Globus pallidus (tissue), 1 donor: ENCODE data around the gene POLR1E.
"Not testable (repeated sequence)": the region's sequence is repeated elsewhere in the genome, so short reads cannot be mapped to it uniquely, and the experiment has no call there.

Experiments
- DNase-seq: peaks from one replicate; pipeline ENCODE4 v3.0.0-alpha.2; 2015; ENCODE audit warnings: low spot score

The POLR1E gene

DNA sequence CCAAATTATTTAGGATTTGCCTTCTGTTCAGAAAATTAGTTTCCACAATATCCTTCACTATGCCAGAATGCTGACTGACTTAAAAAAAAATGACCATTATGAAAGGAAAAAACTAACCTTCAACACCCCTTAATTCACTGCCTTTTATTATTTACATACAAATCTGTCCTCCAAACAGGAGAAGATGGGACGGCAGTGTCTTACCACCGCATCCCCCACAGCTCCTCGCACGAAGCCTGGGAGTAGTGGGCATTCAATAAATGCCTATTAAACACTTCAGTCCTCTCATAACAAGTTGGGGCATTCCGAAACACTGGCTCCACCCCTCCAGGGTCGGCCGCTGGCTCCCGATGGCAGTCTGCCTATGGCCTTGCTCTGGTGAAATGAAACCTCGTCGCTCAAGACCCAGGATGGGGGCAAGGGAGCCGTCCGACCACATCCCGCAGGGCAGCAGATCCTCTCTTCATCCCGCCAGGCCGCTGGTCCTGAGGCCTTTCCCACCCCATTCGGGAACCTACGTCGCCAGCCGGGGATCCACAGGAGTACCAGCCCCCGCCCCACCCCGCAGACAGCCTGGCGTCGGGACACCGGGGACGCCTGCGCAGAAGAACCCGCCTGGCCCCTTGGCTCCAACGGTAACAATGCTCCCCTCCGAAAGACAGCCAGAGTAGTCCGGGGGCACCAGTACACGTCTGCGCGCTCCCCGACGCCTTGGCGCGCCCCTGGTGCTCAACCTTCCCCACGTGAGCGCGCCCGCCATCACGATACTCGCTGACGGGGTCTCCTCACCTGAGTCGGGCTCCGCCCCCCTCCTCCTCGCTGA is 21.1 kb upstream of the POLR1E start:
- DNase-seq = peak; percentile 67

- peak; percentile 99 for DNase-seq
Observed at GRCh38 chr9:37465249-37466036, 20.3 kb upstream of the POLR1E start, which contains the start of gene ZBTB5. Gene ZBTB5 (minus strand): TSS chr9:37465450. CDS start chr9:37442551, 22,899 bp downstream.

DNA sequence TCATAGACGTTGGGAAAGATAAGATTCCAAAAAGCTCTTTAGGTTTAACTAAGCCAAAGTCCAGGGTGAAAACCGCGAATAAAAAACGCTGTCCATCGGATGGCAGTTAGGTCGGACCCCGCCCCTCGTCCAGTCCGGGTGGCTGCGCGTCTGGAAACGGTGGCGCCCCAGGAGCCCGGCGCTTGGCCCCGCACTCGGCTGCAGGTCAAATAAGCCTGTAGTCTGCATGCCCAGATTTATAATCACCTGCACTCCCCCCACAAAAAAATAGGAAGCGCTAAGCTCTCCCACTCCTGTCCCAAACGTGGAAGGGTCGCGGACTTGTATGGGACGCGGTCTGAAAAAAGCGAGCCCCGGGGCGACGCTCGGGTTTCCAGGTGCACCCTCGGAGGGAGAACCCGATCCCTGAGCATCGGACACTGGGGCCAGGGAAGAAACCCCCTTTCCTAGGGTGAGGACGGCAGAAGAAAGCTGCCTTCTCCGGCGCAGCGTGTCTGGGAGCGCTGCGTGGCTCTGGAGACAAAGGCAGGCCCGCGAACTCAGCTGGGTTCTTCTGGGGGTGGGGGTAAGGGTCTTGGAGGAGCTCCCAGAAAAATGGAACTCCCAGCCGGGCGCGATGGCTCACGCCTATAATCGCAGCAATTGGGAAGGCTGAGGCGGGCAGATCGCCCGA is 19.6 kb upstream of the POLR1E start:
- peak; percentile 56 for DNase-seq

DNA sequence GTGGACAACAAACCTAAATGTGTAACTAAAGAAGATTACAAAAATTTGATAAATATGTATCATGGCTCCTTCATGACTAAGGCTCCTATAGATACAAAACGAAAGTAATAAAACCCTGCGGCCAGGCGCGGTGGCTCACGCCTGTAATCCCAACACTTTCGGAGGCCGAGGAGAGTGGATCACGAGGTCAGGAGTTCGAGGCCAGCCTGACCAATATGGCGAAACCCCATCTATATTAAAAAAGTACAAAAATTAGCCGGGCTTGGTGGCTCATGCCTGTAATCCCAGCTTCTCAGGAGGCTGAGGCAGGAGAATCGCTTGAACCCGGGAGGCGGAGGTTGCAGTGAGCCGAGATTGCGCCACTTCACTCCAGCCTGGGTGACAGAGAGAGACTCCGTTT is 18.2 kb upstream of the POLR1E start:
- DNase-seq = not testable (repeated sequence)

DNA sequence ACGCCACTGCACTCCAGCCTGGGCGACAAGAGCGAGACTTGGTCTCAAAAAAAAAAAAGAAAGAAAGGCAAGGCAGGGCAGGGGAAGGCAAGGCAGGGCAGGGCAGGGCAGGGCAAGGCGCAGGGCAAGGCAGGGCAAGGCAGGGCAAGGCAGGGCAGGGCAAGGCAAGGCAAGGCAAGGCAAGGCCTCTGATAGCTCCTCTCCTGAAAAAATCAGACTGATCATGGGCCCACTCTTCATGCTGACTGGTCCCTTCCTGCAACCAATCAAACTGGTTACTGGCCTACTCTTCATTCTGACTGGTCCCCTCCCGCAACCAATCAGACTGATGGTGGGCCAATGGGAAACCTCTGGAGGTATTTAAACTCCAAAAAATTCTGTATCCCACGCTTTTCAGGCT is 17.1 kb upstream of the POLR1E start:
- no peak for DNase-seq

GRCh38 chr9:37471942-37472684 is 13.6 kb upstream of the POLR1E start:
- no peak for DNase-seq

DNA sequence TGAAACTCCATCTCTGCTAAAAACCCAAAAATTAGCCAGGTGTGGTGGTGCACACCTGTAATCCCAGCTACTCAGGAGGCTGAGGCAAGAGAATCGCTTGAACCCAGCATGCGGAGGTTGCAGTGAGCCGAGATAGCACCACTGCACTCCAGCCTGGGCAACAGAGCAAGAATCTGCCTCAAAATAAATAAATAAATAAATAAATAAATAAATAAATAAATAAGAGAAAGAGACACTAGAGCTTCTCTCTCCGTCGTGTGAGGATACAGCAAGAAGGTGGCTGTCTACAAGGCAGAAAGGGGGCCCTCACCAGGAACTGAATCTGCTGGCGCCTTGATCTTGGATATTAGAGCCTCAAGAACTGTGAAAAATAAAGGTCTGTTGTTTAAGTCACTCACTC is 11.8 kb upstream of the POLR1E start:
- DNase-seq = not testable (repeated sequence)

GRCh38 chr9:37474438-37474837 is 11.3 kb upstream of the POLR1E start:
- no peak for DNase-seq

- DNase-seq = no peak
Observed at GRCh38 chr9:37476930-37477329, 8.8 kb upstream of the POLR1E start.

DNA sequence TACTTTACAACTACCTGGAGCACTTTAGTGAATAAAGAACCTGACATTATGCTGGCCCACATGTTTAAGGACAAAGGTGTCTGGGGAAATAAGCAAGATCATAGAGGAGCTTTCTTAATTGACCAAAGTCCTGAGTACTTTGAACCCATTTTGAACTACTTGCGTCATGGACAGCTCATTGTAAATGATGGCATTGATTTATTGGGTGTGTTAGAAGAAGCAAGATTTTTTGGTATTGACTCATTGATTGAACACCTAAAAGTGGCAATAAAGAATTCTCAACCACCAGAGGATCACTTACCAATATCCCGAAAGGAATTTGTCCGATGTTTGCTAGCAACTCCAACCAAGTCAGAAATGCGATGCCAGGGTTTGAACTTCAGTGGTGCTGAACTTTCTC is 8.3 kb upstream of the POLR1E start:
- DNase-seq = not testable (repeated sequence)

GRCh38 chr9:37477987-37478619 is 7.6 kb upstream of the POLR1E start:
- not testable (repeated sequence) for DNase-seq

DNA sequence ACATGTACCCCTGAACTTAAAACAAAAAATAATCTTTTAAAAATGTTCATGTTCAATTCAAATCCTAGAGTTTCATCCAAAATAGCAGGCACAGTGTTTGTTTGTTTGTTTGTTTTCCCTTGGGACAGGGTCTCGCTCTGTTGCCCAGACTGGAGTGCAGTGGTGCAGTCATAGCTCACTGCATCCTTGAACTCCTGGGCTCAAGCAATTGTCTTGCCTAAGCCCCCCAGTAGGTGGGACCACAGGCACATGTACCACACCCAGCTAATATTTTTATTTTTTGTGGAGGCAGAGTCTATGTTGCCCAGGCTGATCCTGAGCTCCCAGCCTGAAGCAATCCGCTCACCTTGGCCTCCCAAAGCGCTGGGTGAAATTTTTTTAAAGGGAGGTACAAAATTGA is 5.0 kb upstream of the POLR1E start:
- no peak for DNase-seq

GRCh38 chr9:37486256-37486615 is 488 bp downstream of the POLR1E start:
- no peak for DNase-seq

DNA sequence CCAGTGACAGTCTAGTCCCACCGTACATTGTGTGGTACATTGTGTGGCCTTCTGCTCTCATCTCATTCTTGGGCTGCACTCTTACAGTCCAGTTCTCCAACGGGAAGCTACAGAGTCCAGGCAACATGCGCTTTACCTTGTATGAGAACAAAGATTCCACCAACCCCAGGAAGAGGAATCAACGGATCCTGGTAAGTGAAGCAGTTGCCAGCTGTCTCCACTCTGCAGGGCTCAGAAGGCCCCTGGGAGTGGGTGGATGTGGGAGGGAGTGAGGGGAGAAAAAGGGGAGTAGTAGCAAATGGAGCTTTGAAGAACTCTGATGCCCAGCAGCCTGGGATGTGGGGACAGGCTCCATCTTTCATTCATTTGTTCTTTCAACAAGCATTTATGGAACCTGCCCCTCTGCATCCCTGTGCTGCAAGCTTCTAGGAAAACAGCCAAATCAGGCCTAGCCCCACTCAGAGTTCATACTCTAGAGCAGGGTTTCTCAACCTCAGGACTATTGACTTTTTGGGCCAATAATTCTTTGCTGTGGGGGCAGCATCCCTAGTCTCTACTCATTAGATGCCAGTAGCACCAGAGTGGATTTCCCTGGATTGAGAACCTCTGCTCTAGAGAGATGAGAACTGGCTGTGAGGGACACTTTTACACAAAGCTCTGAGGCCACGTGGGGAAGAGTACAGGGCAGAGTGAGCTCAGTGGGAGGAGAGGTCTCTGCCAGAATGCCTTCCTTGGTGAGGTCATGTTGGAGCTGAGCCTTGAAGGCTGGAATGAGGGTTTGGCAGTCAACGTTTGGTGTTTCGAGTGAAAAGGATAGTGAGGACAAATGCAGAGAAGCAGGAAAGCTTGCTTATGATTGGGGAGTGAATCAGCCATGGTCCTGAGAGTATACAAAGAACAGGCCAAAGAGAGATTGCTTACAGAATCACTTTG is 1.1 kb downstream of the POLR1E start:
- DNase-seq = peak; percentile 51

GRCh38 chr9:37491939-37492338 is 6.2 kb downstream of the POLR1E start:
- DNase-seq = no peak

- no peak for DNase-seq
Observed at GRCh38 chr9:37495571-37495970, 9.8 kb downstream of the POLR1E start.

DNA sequence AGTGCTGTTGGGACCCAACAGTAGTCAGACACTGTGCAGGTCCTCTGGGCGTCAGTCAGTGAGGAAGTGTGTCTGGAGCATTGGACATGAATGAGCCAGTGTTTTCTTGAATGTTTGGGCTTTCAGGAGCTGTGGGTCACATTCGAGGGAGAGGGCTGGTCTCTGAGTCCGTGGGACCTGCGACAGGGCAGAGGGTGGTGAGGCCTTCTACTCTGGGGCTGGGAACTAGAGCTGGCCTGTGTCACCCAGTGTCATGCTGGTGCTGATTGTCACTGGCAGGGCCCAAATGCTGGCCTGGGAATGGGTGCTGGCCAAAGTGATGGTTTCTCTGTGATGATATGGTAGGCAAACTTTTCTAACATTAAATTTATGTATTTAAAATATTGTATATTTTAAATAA is 10.3 kb downstream of the POLR1E start:
- no peak for DNase-seq

DNA sequence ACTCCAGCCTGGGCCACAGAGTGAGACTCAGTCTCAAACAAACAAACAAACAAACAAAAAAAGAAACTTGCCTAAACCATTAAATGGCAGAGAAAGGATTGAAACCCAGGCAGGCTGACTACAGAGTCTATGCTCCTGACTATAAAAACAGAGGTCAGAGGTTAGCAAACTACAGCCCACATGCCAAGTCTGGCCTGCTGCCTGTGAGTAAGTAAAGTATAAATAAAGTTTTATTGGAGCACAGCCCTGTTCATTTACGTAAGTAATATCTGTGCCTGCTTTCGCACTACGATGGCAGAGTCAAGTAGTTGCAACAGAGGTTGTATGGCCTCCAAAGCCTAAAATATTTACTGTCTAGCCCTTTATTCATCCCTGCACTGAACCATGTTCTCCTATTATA is 11.6 kb downstream of the POLR1E start:
- no peak for DNase-seq

GRCh38 chr9:37498457-37498856 is 12.7 kb downstream of the POLR1E start:
- DNase-seq = no peak

- no peak for DNase-seq
Observed at GRCh38 chr9:37499297-37499696, 13.5 kb downstream of the POLR1E start.
